A673 (cell line): ENCODE measurements around the gene PCDHGA6. TPM values are rescaled to one million over a fixed set of nuclear protein-coding genes. Genes with fewer than 3 reads are reported as not detected.

Source experiments
- BruUV-seq: library from RNA; stranded (reverse); fragments of 400-500 nt; replicated peaks from 2 replicates; lab custom pipeline; 2021; lab: Mats Ljungman, UMichigan
- CTCF ChIA-PET: fragments of 300-600 bp; sonication (Branson Sonifier 250); formaldehyde crosslinking; loops from one replicate; lab custom pipeline; 2022; ENCODE audit warnings: antibody characterized with exemption; lab: Charles Lee
- POLR2A ChIA-PET: fragments of 300-600 bp; sonication (Branson Sonifier 250); formaldehyde crosslinking; loops from one replicate; lab custom pipeline; 2022; ENCODE audit warnings: antibody characterized with exemption; ENCODE audit not compliant: low non-redundant PET; lab: Charles Lee
- DNase-seq: peaks from one replicate; pipeline ENCODE4 v3.0.0-alpha.2; 2015; ENCODE audit warnings: low spot score
- H3K27ac ChIP-seq: fragments of 200-600 bp; sonication (generic); 2 replicates; pipeline ENCODE4 v1.5.1; 2016; ENCODE audit warnings: mixed run types, low read depth, mild to moderate bottlenecking, mixed read lengths, antibody characterized with exemption, low read length; ENCODE audit not compliant: poor library complexity, severe bottlenecking
- H3K27me3 ChIP-seq: fragments of 200-600 bp; sonication (generic); replicated peaks from 2 replicates; pipeline ENCODE4 v1.6.1; 2017; ENCODE audit warnings: mixed run types, low read depth, mild to moderate bottlenecking, mixed read lengths, antibody characterized with exemption, low read length; ENCODE audit not compliant: insufficient read depth, poor library complexity
- H3K36me3 ChIP-seq: fragments of 200-600 bp; sonication (generic); 2 replicates; pipeline ENCODE4 v1.6.1; 2016; ENCODE audit warnings: mixed run types, mild to moderate bottlenecking, mixed read lengths, antibody characterized with exemption, low read length; ENCODE audit not compliant: insufficient read depth, poor library complexity, severe bottlenecking
- H3K4me1 ChIP-seq: fragments of 200-600 bp; sonication (generic); 2 replicates; pipeline ENCODE4 v1.6.1; 2017; ENCODE audit warnings: mixed run types, mild to moderate bottlenecking, mixed read lengths, antibody characterized with exemption, low read length; ENCODE audit not compliant: insufficient read depth, poor library complexity, severe bottlenecking
- H3K4me3 ChIP-seq: fragments of 200-600 bp; sonication (generic); 2 replicates; pipeline ENCODE4 v1.5.1; 2016; ENCODE audit warnings: low read depth, mixed run types, mild to moderate bottlenecking, mixed read lengths, low read length; ENCODE audit not compliant: poor library complexity, severe bottlenecking
- H3K9me3 ChIP-seq: fragments of 200-600 bp; sonication (generic); 2 replicates; pipeline ENCODE4 v1.6.1; 2016; ENCODE audit warnings: mixed run types, low read depth, mild to moderate bottlenecking, mixed read lengths, antibody characterized with exemption, low read length; ENCODE audit not compliant: poor library complexity, severe bottlenecking
- EZH2 ChIP-seq: fragments of 200-600 bp; sonication (generic); IDR thresholded peaks from 2 replicates; pipeline ENCODE4 v1.6.1; 2017; ENCODE audit warnings: borderline replicate concordance, low read depth, mild to moderate bottlenecking, mixed read lengths, antibody characterized with exemption, low read length; ENCODE audit not compliant: poor library complexity, severe bottlenecking
- intact Hi-C: fragments of 100-400 bp; cut with micrococcal nuclease; formaldehyde crosslinking; loops from one replicate; pipeline ENCODE4 v1.10.0; 2022; ENCODE audit not compliant: unreplicated experiment
- total RNA-seq: library from RNA; stranded (reverse); gene quantifications from 2 replicates; pipeline ENCODE4 v1.2.3, GENCODE V29; 2021
- TF ChIP-seq, protein P1 (sequence below): fragments of 300-800, 200-600 bp; sonication (generic); conservative IDR thresholded peaks from 2 replicates; pipeline ENCODE4 v1.5.1; 2017; ENCODE audit warnings: low read depth, mild to moderate bottlenecking, antibody characterized with exemption, low read length, moderate library complexity, mixed read lengths

PCDHGA6 gene
- total RNA-seq, 1 experiment from 2014 or later, result 21.6 TPM

DNA sequence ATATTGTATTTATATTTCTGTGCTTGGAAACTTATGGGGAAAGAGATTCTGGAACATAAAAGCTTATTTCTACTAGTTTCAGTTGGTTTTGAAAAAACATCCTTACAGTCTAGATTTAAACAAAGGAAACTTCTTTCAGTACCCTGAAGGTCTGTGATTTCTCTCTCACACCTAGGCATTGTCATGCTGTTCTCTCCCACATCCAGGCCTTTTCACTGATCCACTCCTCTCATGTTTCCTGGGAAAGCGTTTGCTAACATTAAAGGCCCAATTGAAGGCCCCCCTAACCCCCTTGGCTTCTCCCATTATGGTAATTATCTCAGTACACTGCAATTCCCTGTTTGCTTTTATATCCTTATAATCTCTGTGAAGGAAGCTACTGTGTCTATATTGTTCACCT, 30.9 kb upstream of the PCDHGA6 start:
- DNase-seq, result no peak
- peaks cover 30% of the 10 kb centered on the region for H3K9me3 ChIP-seq
- intact Hi-C loops, result no loop called here
- POLR2A ChIA-PET, result no interaction called here
- H3K27ac ChIP-seq, result no peak overlapping the region
- TF ChIP-seq, protein P1, sequence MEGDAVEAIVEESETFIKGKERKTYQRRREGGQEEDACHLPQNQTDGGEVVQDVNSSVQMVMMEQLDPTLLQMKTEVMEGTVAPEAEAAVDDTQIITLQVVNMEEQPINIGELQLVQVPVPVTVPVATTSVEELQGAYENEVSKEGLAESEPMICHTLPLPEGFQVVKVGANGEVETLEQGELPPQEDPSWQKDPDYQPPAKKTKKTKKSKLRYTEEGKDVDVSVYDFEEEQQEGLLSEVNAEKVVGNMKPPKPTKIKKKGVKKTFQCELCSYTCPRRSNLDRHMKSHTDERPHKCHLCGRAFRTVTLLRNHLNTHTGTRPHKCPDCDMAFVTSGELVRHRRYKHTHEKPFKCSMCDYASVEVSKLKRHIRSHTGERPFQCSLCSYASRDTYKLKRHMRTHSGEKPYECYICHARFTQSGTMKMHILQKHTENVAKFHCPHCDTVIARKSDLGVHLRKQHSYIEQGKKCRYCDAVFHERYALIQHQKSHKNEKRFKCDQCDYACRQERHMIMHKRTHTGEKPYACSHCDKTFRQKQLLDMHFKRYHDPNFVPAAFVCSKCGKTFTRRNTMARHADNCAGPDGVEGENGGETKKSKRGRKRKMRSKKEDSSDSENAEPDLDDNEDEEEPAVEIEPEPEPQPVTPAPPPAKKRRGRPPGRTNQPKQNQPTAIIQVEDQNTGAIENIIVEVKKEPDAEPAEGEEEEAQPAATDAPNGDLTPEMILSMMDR, result no peak
- no peaks in the 10 kb centered on the region for H3K27me3 ChIP-seq
- no peak overlapping the region for H3K4me3 ChIP-seq
- BruUV-seq, result no TSS peak
- CTCF ChIA-PET, result no interaction called here
- no peaks in the 10 kb centered on the region for H3K4me1 ChIP-seq
- H3K36me3 ChIP-seq, result no peaks in the 10 kb centered on the region

DNA sequence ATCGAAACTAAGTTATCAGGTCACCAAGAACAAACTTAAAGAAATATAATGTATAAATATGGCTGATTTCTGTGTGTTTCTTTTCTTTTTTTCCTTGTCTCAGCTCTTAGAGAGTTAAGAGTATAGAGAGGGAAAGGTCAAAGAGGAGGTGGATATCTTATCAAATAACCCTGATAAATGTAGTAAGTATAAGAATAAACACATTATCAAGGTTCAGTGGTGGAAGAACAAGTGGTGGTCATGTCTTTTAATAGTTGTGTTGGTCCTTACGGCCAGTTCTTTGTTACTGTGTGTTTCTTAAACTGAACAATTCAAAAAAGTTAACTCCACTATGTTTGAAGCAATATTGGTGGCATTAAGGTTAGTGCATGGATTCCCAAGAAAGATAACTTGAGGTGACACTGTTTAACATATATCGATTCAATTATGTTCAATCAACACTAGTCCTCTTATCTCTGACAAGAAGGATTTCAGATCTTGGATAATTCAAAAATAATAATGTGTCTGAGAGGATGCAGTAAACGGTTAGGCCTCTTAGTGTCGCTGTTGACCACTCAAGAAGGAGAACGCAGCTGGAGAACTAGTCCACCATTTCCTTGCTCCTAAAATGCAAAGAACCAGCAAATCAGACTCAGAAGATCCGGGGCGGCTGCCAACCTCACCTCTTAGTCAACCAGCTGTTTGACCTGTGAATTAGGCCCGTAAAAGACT, 30.3 kb upstream of the PCDHGA6 start, which contains the start of gene PCDHGA3:
PCDHGA3 (plus strand) TSS at position 588 of the 711 bp plus-strand sequence. CDS start 205 bp downstream, outside the sequence.
- TF ChIP-seq EZH2, result no peak
- TF ChIP-seq, protein P1, result peak; percentile 40; the same call in 1 of the 2 replicates
- Histone ChIP-seq H3K9me3 (peaks cover 24% of the 10 kb centered on the region), H3K27me3 (no peaks in the 10 kb centered on the region), H3K4me3 (no peak within 1 kb of the TSS), H3K36me3 (no peaks in the 10 kb centered on the region), H3K27ac (no peak within 1 kb of the TSS), H3K4me1 (no peaks in the 10 kb centered on the region)
- CTCF ChIA-PET, result no interaction called here
- BruUV-seq, result no TSS peak
- intact Hi-C loops, result no loop called here
- POLR2A ChIA-PET, result no interaction called here
- peak; percentile 41 for DNase-seq

DNA sequence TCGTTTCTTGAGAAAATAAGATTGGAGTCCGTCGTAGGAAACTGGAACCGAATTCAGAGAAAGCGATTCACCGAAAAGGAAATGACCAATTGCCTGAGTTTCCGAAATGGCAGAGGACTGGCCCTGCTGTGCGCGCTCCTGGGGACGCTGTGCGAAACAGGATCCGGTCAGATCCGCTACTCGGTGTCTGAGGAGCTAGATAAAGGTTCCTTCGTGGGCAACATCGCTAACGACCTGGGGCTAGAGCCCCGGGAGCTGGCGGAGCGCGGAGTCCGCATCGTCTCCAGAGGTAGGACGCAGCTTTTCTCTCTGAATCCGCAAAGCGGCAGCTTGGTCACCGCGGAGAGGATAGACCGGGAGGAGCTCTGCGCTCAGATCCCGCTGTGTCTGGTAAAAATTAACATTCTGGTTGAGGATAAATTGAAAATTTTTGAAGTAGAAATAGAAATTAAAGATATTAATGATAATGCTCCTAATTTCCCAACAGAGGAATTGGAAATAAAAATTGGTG, 29.7 kb upstream of the PCDHGA6 start:
- no peaks in the 10 kb centered on the region for H3K27me3 ChIP-seq
- ChIA-PET CTCF (no interaction called here), POLR2A (no interaction called here)
- peaks cover 18% of the 10 kb centered on the region for H3K9me3 ChIP-seq
- no peaks in the 10 kb centered on the region for H3K36me3 ChIP-seq
- intact Hi-C loops, result no loop called here
- H3K4me1 ChIP-seq, result no peaks in the 10 kb centered on the region
- H3K4me3 ChIP-seq, result no peak overlapping the region
- DNase-seq, result no peak
- no peak overlapping the region for H3K27ac ChIP-seq
- no TSS peak for BruUV-seq
- no peak for TF ChIP-seq EZH2
- TF ChIP-seq, protein P1, result no peak
